H1 (cell line): ENCODE data around the gene GRM1.

Experiments
- ASH2L ChIP-seq: fragments of 200-600, 300-600 bp; sonication (generic); IDR thresholded peaks from one replicate; pipeline ENCODE4 v1.7.1; 2017; ENCODE audit warnings: low read length
- CEBPB ChIP-seq: IDR thresholded peaks from 2 replicates; pipeline ENCODE4 v1.6.1; 2012; ENCODE audit warnings: low read depth, low read length
- CTCF ChIP-seq, 3 experiments: IDR thresholded peaks; 1 replicate in 2 of 3; 2 replicates in 1 of 3; pipeline versions ENCODE4 v1.5.1 to v1.6.1; 2011; ENCODE audit warnings: low read length in 3 of 3, mild to moderate bottlenecking in 3 of 3, inconsistent platforms in 2 of 3, low read depth in 1 of 3, moderate library complexity in 1 of 3; ENCODE audit not compliant: insufficient read depth in 1 of 3; ENCODE audit errors: control extremely low read depth in 1 of 3
- EZH2 ChIP-seq: fragments of 200-600 bp; sonication (generic); IDR thresholded peaks from 2 replicates; pipeline ENCODE4 v1.7.1; 2012; ENCODE audit warnings: low read depth, mild to moderate bottlenecking, moderate library complexity, low read length, inconsistent platforms; ENCODE audit not compliant: severe bottlenecking
- PHF8 ChIP-seq: fragments of 200-600 bp; sonication (generic); conservative IDR thresholded peaks from 2 replicates; pipeline ENCODE4 v1.7.1; 2012; ENCODE audit warnings: low read depth, mild to moderate bottlenecking, inconsistent platforms, low read length, moderate library complexity
- POLR2A ChIP-seq, 2 experiments: IDR thresholded peaks; 1 replicate in 1 of 2; 2 replicates in 1 of 2; pipeline ENCODE4 v1.6.1; 2011; ENCODE audit warnings: low read depth in 2 of 2, low read length in 2 of 2, mild to moderate bottlenecking in 2 of 2; ENCODE audit errors: control extremely low read depth in 1 of 2
- SP1 ChIP-seq: IDR thresholded peaks from 2 replicates; pipeline ENCODE4 v1.6.1; 2011; ENCODE audit warnings: low read depth, low read length

GRCh38 chr6:146336191-146336590, 307.3 kb downstream of the GRM1 start:
- TF ChIP-seq SP1, result no peak
- no peak for TF ChIP-seq POLR2A (IDR thresholded peaks at IDR 0.05; ENCODE audit: control extremely low read depth in 1 of 2, low read depth in 2 of 2, low read length in 2 of 2)
- no peak for TF ChIP-seq PHF8
- TF ChIP-seq EZH2, result no peak
- TF ChIP-seq ASH2L, result no peak
- no peak for TF ChIP-seq CEBPB
- no peak for TF ChIP-seq CTCF (IDR thresholded peaks at IDR 0.05; ENCODE audit: control extremely low read depth in 1 of 3, insufficient read depth in 1 of 3, low read depth in 1 of 3, low read length in 3 of 3)
